GM23338 (cell line): ENCODE results near the gene SH3BGR. TPM values are rescaled to one million over a fixed set of nuclear protein-coding genes. Genes with fewer than 3 reads are reported as not detected.

Experiments
- ATAC-seq: fragments of 200-7000 bp; cut with Tn5 transposase; 3 replicates; pipeline ENCODE4 v1.9.1; 2020
- DNase-seq: peaks from one replicate; pipeline ENCODE4 v3.0.0-alpha.2; 2015; ENCODE audit warnings: low spot score
- H2AFZ ChIP-seq: fragments of 200-600 bp; sonication (generic); 2 replicates; pipeline ENCODE4 v1.8.0; 2016; ENCODE audit warnings: antibody characterized with exemption, mild to moderate bottlenecking, moderate library complexity
- H3F3A ChIP-seq: fragments of 200-600 bp; sonication (generic); replicated peaks from 2 replicates; pipeline ENCODE4 v1.8.0; 2017; ENCODE audit warnings: antibody characterized with exemption, mixed run types, low read depth
- H3K27ac ChIP-seq: fragments of 200-600 bp; sonication (generic); 2 replicates; pipeline ENCODE4 v1.6.1; 2016; ENCODE audit warnings: low read depth
- H3K27me3 ChIP-seq: fragments of 200-600 bp; sonication (generic); 2 replicates; pipeline ENCODE4 v1.8.0; 2016; ENCODE audit warnings: mild to moderate bottlenecking, mixed run types, moderate library complexity; ENCODE audit not compliant: insufficient read depth
- H3K36me3 ChIP-seq: fragments of 200-600 bp; sonication (generic); 2 replicates; pipeline ENCODE4 v1.8.0; 2016; ENCODE audit warnings: mild to moderate bottlenecking; ENCODE audit not compliant: insufficient read depth
- H3K4me1 ChIP-seq: fragments of 200-600 bp; sonication (generic); 2 replicates; pipeline ENCODE4 v1.8.0; 2016; ENCODE audit warnings: mild to moderate bottlenecking, moderate library complexity; ENCODE audit not compliant: insufficient read depth
- H3K4me2 ChIP-seq: fragments of 200-600 bp; sonication (generic); 2 replicates; pipeline ENCODE4 v1.7.1; 2017; ENCODE audit warnings: mixed run types
- H3K4me3 ChIP-seq: fragments of 200-600 bp; sonication (generic); 2 replicates; pipeline ENCODE4 v1.6.1; 2016; ENCODE audit warnings: mixed run types
- H3K79me2 ChIP-seq: fragments of 200-600 bp; sonication (generic); replicated peaks from 2 replicates; pipeline ENCODE4 v1.8.0; 2017; ENCODE audit warnings: mild to moderate bottlenecking; ENCODE audit not compliant: insufficient read depth
- H3K9me2 ChIP-seq: fragments of 200-600 bp; sonication (generic); 2 replicates; pipeline ENCODE4 v1.8.0; 2017; ENCODE audit not compliant: insufficient read depth
- H4K20me1 ChIP-seq: fragments of 200-600 bp; sonication (generic); replicated peaks from 2 replicates; pipeline ENCODE4 v1.8.0; 2017; ENCODE audit warnings: mild to moderate bottlenecking; ENCODE audit not compliant: insufficient read depth
- H3K27ac Mint-ChIP-seq: 2 replicates; pipeline ENCODE4 v1.8.0; 2020; ENCODE audit warnings: inconsistent platforms, mild to moderate bottlenecking, moderate library complexity, mixed read lengths
- H3K27me3 Mint-ChIP-seq: 3 replicates; pipeline ENCODE4 v1.8.0; 2022; ENCODE audit warnings: low read depth, mild to moderate bottlenecking, moderate library complexity, mixed read lengths, inconsistent platforms; ENCODE audit not compliant: insufficient read depth, poor library complexity
- H3K36me3 Mint-ChIP-seq: 3 replicates; pipeline ENCODE4 v1.8.0; 2021; ENCODE audit warnings: low read depth, mild to moderate bottlenecking, inconsistent platforms, moderate library complexity, mixed read lengths
- H3K4me1 Mint-ChIP-seq: 3 replicates; pipeline ENCODE4 v1.8.0; 2020; ENCODE audit warnings: mild to moderate bottlenecking, inconsistent platforms, mixed read lengths
- H3K4me3 Mint-ChIP-seq: 3 replicates; pipeline ENCODE4 v1.8.0; 2021; ENCODE audit warnings: moderate library complexity, mild to moderate bottlenecking, inconsistent platforms, mixed read lengths
- H3K9me3 Mint-ChIP-seq: 3 replicates; pipeline ENCODE4 v1.8.0; 2020; ENCODE audit warnings: moderate library complexity, mild to moderate bottlenecking, inconsistent platforms, mixed read lengths
- EZH2 ChIP-seq: fragments of 200-600 bp; sonication (generic); IDR thresholded peaks from one replicate; pipeline ENCODE4 v1.8.0; 2017; ENCODE audit warnings: antibody characterized with exemption, mild to moderate bottlenecking, low read depth; ENCODE audit not compliant: unreplicated experiment
- NANOG ChIP-seq: IDR thresholded peaks from 2 replicates; pipeline ENCODE4 v1.6.1; 2016; ENCODE audit warnings: antibody characterized with exemption, borderline replicate concordance
- polyA plus RNA-seq: library from polyadenylated mRNA; unstranded; fragments of >200 nt; fragmentation: Nextera tagmentation; extraction: Ambion mirVana; gene quantifications from 2 replicates; pipeline ENCODE4 v1.2.1, GENCODE V29; 2016
- total RNA-seq: library from RNA; depleted of rRNA; stranded (reverse); fragments of >200 nt; shearing (Covaris generic); gene quantifications from 2 replicates; pipeline ENCODE4 v1.2.3, GENCODE V29; 2014
- TF ChIP-seq, protein P1 (sequence below), 2 experiments: fragments of 200-600 bp in 1 of 2; sonication (generic) in 1 of 2; conservative IDR thresholded peaks; 2 replicates each; pipeline versions ENCODE4 v1.5.1 to v1.6.1; 2016 to 2017; ENCODE audit warnings: antibody characterized with exemption in 2 of 2, low read depth in 2 of 2, mild to moderate bottlenecking in 2 of 2, moderate library complexity in 1 of 2
- TF ChIP-seq, protein P2 (sequence below): IDR thresholded peaks from one replicate; pipeline ENCODE4 v1.6.1; 2018; ENCODE audit warnings: antibody characterized with exemption; ENCODE audit not compliant: unreplicated experiment
- TF ChIP-seq, protein P3 (sequence below): IDR thresholded peaks from 2 replicates; pipeline ENCODE4 v1.6.1; 2016; ENCODE audit warnings: antibody characterized with exemption

SH3BGR gene
- total and polyA plus RNA-seq, 2 experiments from 2014 or later = 5.9 to 18.9 TPM

DNA sequence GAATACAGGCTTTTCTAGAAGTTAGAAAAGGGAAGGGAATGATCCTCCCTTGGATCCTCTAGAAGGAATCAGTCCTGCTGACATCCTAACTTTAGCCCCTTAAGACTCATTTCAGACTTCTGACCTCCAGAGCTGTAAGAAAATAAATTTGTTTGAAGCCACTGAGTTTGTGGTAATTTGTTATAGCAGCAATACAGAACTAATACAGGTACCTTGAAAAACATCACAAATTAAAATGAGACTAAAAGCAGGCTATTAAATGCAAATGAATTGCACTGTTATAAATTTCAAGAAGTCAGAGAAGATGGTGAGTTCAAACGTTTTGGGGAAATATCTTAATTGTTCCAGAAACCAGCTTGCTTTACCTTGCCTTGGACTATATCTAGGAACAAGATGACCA is 12.5 kb upstream of the SH3BGR start (continued):
- TF ChIP-seq, protein P1, sequence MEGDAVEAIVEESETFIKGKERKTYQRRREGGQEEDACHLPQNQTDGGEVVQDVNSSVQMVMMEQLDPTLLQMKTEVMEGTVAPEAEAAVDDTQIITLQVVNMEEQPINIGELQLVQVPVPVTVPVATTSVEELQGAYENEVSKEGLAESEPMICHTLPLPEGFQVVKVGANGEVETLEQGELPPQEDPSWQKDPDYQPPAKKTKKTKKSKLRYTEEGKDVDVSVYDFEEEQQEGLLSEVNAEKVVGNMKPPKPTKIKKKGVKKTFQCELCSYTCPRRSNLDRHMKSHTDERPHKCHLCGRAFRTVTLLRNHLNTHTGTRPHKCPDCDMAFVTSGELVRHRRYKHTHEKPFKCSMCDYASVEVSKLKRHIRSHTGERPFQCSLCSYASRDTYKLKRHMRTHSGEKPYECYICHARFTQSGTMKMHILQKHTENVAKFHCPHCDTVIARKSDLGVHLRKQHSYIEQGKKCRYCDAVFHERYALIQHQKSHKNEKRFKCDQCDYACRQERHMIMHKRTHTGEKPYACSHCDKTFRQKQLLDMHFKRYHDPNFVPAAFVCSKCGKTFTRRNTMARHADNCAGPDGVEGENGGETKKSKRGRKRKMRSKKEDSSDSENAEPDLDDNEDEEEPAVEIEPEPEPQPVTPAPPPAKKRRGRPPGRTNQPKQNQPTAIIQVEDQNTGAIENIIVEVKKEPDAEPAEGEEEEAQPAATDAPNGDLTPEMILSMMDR (conservative IDR thresholded peaks at IDR 0.05; ENCODE audit: low read depth in 2 of 2) = no peak
- TF ChIP-seq EZH2 = no peak

DNA sequence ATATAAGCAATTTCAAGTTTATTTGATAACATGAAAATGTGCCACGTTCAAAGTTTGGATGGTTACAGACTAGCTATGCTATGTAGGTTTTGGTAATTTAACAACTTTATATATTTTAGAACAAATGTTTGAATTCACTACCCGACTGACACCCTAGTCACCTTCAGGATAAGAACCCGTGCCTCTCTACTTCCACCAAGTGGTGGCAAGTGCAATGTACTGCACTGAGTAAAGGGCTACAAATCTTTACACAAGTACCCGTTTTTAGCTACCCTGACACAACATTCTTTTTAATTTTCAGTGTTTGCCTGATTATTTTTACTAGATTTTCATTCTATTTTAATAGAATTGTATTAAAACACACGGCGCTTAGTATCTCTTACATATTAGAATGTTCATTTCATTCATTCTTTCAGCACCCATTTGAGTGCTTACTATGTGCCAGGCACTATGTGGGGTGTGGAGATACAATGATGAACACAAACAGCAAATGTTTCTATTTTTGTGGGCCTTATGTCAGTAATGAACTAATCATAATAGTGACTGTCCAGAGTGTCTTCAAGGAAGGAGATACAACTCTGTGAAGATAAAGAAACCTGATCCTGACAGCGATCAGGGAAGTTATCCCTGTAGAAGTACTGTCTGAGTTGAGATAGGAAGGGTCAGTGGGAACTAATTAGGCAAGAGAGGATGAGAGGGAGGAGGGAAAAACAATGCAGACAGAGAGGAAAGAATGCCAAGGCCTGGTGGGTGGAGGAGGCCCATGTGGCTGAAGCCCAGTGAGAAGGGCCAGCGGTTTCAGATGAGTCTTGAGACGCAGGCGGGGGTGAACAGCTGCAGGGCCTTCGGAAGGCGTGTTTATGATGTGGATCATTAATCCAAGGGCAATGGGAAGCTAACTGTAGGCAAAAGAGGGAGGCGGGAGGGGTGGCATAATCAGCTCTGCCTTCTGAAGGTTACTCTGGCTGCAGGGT is 10.0 kb upstream of the SH3BGR start:
- Histone ChIP-seq H2AFZ (no peak overlapping the region), H3K36me3 (no peaks in the 10 kb centered on the region), H3K4me1 (peaks cover 16% of the 10 kb centered on the region), H3K9me2 (no peaks in the 10 kb centered on the region), H3K4me2 (no peak overlapping the region), H3F3A (peaks cover 8% of the 10 kb centered on the region; the same call in 1 of the 2 replicates), H3K4me3 (no peak overlapping the region), H3K27me3 (no peaks in the 10 kb centered on the region), H4K20me1 (no peaks in the 10 kb centered on the region), H3K27ac (no peak overlapping the region), H3K79me2 (no peaks in the 10 kb centered on the region)
- Mint-ChIP-seq H3K27me3 (peaks cover 8% of the 10 kb centered on the region), H3K4me1 (peaks cover 15% of the 10 kb centered on the region), H3K36me3 (no peaks in the 10 kb centered on the region; the same call in 2 of the 3 replicates), H3K27ac (no peak overlapping the region), H3K9me3 (no peaks in the 10 kb centered on the region), H3K4me3 (no peak overlapping the region; the same call in 2 of the 3 replicates)
- TF ChIP-seq, protein P2, sequence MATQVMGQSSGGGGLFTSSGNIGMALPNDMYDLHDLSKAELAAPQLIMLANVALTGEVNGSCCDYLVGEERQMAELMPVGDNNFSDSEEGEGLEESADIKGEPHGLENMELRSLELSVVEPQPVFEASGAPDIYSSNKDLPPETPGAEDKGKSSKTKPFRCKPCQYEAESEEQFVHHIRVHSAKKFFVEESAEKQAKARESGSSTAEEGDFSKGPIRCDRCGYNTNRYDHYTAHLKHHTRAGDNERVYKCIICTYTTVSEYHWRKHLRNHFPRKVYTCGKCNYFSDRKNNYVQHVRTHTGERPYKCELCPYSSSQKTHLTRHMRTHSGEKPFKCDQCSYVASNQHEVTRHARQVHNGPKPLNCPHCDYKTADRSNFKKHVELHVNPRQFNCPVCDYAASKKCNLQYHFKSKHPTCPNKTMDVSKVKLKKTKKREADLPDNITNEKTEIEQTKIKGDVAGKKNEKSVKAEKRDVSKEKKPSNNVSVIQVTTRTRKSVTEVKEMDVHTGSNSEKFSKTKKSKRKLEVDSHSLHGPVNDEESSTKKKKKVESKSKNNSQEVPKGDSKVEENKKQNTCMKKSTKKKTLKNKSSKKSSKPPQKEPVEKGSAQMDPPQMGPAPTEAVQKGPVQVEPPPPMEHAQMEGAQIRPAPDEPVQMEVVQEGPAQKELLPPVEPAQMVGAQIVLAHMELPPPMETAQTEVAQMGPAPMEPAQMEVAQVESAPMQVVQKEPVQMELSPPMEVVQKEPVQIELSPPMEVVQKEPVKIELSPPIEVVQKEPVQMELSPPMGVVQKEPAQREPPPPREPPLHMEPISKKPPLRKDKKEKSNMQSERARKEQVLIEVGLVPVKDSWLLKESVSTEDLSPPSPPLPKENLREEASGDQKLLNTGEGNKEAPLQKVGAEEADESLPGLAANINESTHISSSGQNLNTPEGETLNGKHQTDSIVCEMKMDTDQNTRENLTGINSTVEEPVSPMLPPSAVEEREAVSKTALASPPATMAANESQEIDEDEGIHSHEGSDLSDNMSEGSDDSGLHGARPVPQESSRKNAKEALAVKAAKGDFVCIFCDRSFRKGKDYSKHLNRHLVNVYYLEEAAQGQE = no peak
- TF ChIP-seq, protein P3, sequence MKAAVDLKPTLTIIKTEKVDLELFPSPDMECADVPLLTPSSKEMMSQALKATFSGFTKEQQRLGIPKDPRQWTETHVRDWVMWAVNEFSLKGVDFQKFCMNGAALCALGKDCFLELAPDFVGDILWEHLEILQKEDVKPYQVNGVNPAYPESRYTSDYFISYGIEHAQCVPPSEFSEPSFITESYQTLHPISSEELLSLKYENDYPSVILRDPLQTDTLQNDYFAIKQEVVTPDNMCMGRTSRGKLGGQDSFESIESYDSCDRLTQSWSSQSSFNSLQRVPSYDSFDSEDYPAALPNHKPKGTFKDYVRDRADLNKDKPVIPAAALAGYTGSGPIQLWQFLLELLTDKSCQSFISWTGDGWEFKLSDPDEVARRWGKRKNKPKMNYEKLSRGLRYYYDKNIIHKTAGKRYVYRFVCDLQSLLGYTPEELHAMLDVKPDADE = no peak
- TF ChIP-seq NANOG = no peak
- TF ChIP-seq, protein P1 (conservative IDR thresholded peaks at IDR 0.05; ENCODE audit: low read depth in 2 of 2) = peak; percentile 87 to 92
- DNase-seq (peak; percentile 76), ATAC-seq (peak; percentile 44)
